Small intestine (tissue), 7 donors: Measurements from ENCODE around the gene C10orf67. TPM values are rescaled to one million over a fixed set of nuclear protein-coding genes. Genes with fewer than 3 reads are reported as not detected.
"Not testable (repeated sequence)": the region's sequence is repeated elsewhere in the genome, so short reads cannot be mapped to it uniquely, and the experiment has no call there.

Experiments used
- DNase-seq, 2 donors: peaks; one replicate each; pipeline versions ENCODE4 v3.0.0 to v3.0.0-alpha.2; 2013
- FAIRE-seq: peaks from 2 replicates; lab custom pipeline; 2012; peaks lifted over from hg19 to GRCh38; lab: Jason Lieb, UNC
- H3K27ac ChIP-seq, 3 donors: one replicate each; pipeline ENCODE4 v1.5.1; 2013; ENCODE audit warnings: low read length in 2 of 3, mild to moderate bottlenecking in 2 of 3, control low read depth in 1 of 3, inconsistent platforms in 1 of 3, low read depth in 1 of 3, moderate library complexity in 1 of 3
- H3K27me3 ChIP-seq, 3 donors: one replicate each; pipeline ENCODE4 v1.6.1; 2013; ENCODE audit warnings: low read length in 3 of 3, inconsistent platforms in 1 of 3; ENCODE audit not compliant: control insufficient read depth in 3 of 3, insufficient read depth in 3 of 3
- H3K36me3 ChIP-seq, 3 donors: one replicate each; pipeline ENCODE4 v1.6.1; 2013; ENCODE audit warnings: low read length in 3 of 3, inconsistent platforms in 1 of 3, low read depth in 1 of 3, mild to moderate bottlenecking in 1 of 3, moderate library complexity in 1 of 3; ENCODE audit not compliant: control insufficient read depth in 3 of 3, insufficient read depth in 2 of 3
- H3K4me1 ChIP-seq, 3 donors: one replicate each; pipeline ENCODE4 v1.6.1; 2013; ENCODE audit warnings: low read length in 2 of 3, inconsistent platforms in 1 of 3, low read depth in 1 of 3, mild to moderate bottlenecking in 1 of 3, moderate library complexity in 1 of 3; ENCODE audit not compliant: control insufficient read depth in 3 of 3, insufficient read depth in 2 of 3
- H3K4me3 ChIP-seq, 3 donors: one replicate each; pipeline ENCODE4 v1.5.1; 2013; ENCODE audit warnings: low read length in 3 of 3, control low read depth in 1 of 3, inconsistent platforms in 1 of 3, low read depth in 1 of 3, mild to moderate bottlenecking in 1 of 3, moderate library complexity in 1 of 3
- H3K9me3 ChIP-seq, 2 donors: one replicate each; pipeline ENCODE4 v1.6.1; 2013; ENCODE audit warnings: low read depth in 1 of 2, low read length in 1 of 2; ENCODE audit not compliant: control insufficient read depth in 2 of 2, insufficient read depth in 1 of 2
- WGBS, 3 donors: extraction: QIAGEN DNeasy Blood & Tissue Kit; methylation state at CpG; one replicate each; pipeline ENCODE4 v1.1.7; 2013; 5-methylcytosine and 5-hydroxymethylcytosine counted together
- polyA plus RNA-seq, 4 donors: library from polyadenylated mRNA; stranded (reverse) in 3 of 4; unstranded in 1 of 4; fragments of 200-250 nt in 3 of 4; fragments of 120-200 nt in 1 of 4; gene quantifications; one replicate each; pipeline versions ENCODE4 v1.2.1 to v1.2.3, GENCODE V29; 2013
- donor health status: healthy with polysubstance abuse.
- donor health status: control.
- donor health status: control.
- donor health status: Bipolar disorder and iron deficiency.
- donor health status: healthy.

C10orf67 gene
- polyA plus RNA-seq, 4 donors, result 0.07 to 0.10 TPM; not detected in 2

GRCh38 chr10:23284155-23284554 is 60.4 kb downstream of the C10orf67 start:
- Histone ChIP-seq H3K27ac (no peak overlapping the region), H3K4me1 (no peaks in the 10 kb centered on the region), H3K9me3 (no peaks in the 10 kb centered on the region), H3K27me3 (peaks cover 0 to 3% (median 3%) of the 10 kb centered on the region in 3 donors), H3K36me3 (no peaks in the 10 kb centered on the region), H3K4me3 (no peak overlapping the region)
- no peak for FAIRE-seq
- WGBS, 3 donors, result 64 to 72% (median 67%) methylated on average over 3 of the region's 3 CpGs
- no peak for DNase-seq

- 58 to 66% (median 61%) methylated on average over 7 of the region's 7 CpGs for WGBS, 3 donors
- Histone ChIP-seq H3K9me3 (no peaks in the 10 kb centered on the region), H3K4me3 (no peak overlapping the region), H3K27me3 (peaks cover 0 to 3% (median 3%) of the 10 kb centered on the region in 3 donors), H3K36me3 (no peaks in the 10 kb centered on the region), H3K27ac (no peak overlapping the region), H3K4me1 (no peaks in the 10 kb centered on the region)
- DNase-seq (no peak), FAIRE-seq (no peak)
These were observed 60.9 kb downstream of the C10orf67 start for GRCh38 chr10:23283680-23284079.

GRCh38 chr10:23281044-23281433 is 63.6 kb downstream of the C10orf67 start:
- DNase-seq (no peak), FAIRE-seq (no peak)
- Histone ChIP-seq H3K4me1 (no peaks in the 10 kb centered on the region), H3K27ac (no peak overlapping the region), H3K9me3 (no peaks in the 10 kb centered on the region), H3K4me3 (no peak overlapping the region), H3K27me3 (peaks cover 0 to 3% (median 3%) of the 10 kb centered on the region in 3 donors), H3K36me3 (no peaks in the 10 kb centered on the region)
- 37 to 72% (median 68%) methylated on average over 6 of the region's 6 CpGs for WGBS, 3 donors

GRCh38 chr10:23280419-23281043 is 64.1 kb downstream of the C10orf67 start:
- H3K27ac ChIP-seq, result no peak overlapping the region
- DNase-seq, result no peak
- no peaks in the 10 kb centered on the region for H3K4me1 ChIP-seq
- 34 to 51% (median 44%) methylated on average over 7 of the region's 7 CpGs for WGBS, 3 donors
- FAIRE-seq, result no peak
- peaks cover 0 to 3% (median 3%) of the 10 kb centered on the region in 3 donors for H3K27me3 ChIP-seq
- no peak overlapping the region for H3K4me3 ChIP-seq
- no peaks in the 10 kb centered on the region for H3K36me3 ChIP-seq
- H3K9me3 ChIP-seq, result no peaks in the 10 kb centered on the region

GRCh38 chr10:23275355-23275754 is 69.2 kb downstream of the C10orf67 start:
- DNase-seq (no peak), FAIRE-seq (no peak)
- Histone ChIP-seq H3K27me3 (peaks cover 0 to 2% (median 0%) of the 10 kb centered on the region in 3 donors), H3K9me3 (peaks cover 0 to 20% of the 10 kb centered on the region in 2 donors), H3K27ac (no peak overlapping the region), H3K4me1 (no peaks in the 10 kb centered on the region), H3K4me3 (no peak overlapping the region), H3K36me3 (no peaks in the 10 kb centered on the region)
- WGBS, 3 donors, result 56 to 74% (median 66%) methylated on average over 2 of the region's 2 CpGs

GRCh38 chr10:23274179-23274578 is 70.4 kb downstream of the C10orf67 start:
- not testable (repeated sequence) for H3K4me3 ChIP-seq, H3K4me1 ChIP-seq, FAIRE-seq, H3K36me3 ChIP-seq, H3K27ac ChIP-seq, H3K27me3 ChIP-seq, DNase-seq
- H3K9me3 ChIP-seq, result peaks cover 2 to 23% of the 10 kb centered on the region in 2 donors
- 89 to 91% (median 91%) methylated on average over 9 of the region's 9 CpGs for WGBS, 3 donors

GRCh38 chr10:23270531-23270930 is 74.1 kb downstream of the C10orf67 start:
- H3K9me3 ChIP-seq, result peaks cover 2 to 23% of the 10 kb centered on the region in 2 donors
- H3K4me1 ChIP-seq, result no peaks in the 10 kb centered on the region
- FAIRE-seq (no peak), DNase-seq (no peak)
- no peaks in the 10 kb centered on the region for H3K36me3 ChIP-seq
- WGBS, 3 donors, result 69 to 86% (median 78%) methylated on average over 3 of the region's 3 CpGs
- H3K4me3 ChIP-seq, result no peak overlapping the region
- no peaks in the 10 kb centered on the region for H3K27me3 ChIP-seq
- no peak overlapping the region for H3K27ac ChIP-seq

- H3K36me3 ChIP-seq, result no peaks in the 10 kb centered on the region
- no peak overlapping the region for H3K27ac ChIP-seq
- FAIRE-seq (no peak), DNase-seq (no peak)
- H3K4me1 ChIP-seq, result no peaks in the 10 kb centered on the region
- H3K4me3 ChIP-seq, result no peak overlapping the region
- H3K27me3 ChIP-seq, result peaks cover 0 to 3% (median 0%) of the 10 kb centered on the region in 3 donors
- no peaks in the 10 kb centered on the region for H3K9me3 ChIP-seq
- 62 to 71% (median 66%) methylated on average over 9 of the region's 9 CpGs for WGBS, 3 donors
These were observed 81.0 kb downstream of the C10orf67 start for GRCh38 chr10:23263441-23264164.
